ENCODE measurements around the gene COX7A2. TPM values are rescaled to one million over a fixed set of nuclear protein-coding genes. Genes with fewer than 3 reads are reported as not detected.

The COX7A2 gene
- total and polyA plus RNA-seq, 2 of the 13 experiments (the other 11 are each of a cell fraction or from before 2014, with no cell fraction given), result 407 to 556 TPM

DNA sequence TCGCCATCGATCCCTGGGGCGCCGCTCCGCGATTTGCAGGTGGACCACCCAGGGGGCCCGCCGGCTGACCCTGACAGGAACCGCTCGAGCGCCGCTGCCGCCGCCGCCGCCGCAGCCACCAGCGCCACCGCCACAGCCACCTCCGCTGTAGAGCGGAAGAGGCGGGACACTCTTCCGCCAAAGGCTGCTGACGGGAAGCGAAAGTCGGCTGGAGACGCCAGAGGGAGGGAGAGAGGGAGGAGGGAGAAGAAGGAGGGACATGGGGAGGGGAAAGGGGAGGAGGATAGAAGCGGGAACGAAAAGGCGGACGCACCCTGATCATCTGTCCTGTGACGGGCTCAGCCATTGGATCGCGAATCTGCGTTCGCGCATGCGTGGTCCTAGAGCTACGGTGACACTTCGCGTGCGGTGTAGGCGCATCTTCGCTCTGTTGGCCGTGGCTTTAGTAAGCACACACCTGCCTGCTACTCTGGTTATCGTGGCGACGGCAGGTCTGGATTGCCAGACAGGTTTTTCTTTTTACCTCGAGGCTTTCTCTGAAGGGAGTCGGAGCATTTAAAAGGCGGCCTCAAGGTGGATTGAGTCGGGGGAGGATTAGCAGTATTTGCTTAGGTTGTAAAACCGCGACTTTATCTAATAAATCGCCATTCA, 41.2 kb upstream of the COX7A2 start, which contains the start of gene TMEM30A (continued):
- TF ChIP-seq, protein P1, sequence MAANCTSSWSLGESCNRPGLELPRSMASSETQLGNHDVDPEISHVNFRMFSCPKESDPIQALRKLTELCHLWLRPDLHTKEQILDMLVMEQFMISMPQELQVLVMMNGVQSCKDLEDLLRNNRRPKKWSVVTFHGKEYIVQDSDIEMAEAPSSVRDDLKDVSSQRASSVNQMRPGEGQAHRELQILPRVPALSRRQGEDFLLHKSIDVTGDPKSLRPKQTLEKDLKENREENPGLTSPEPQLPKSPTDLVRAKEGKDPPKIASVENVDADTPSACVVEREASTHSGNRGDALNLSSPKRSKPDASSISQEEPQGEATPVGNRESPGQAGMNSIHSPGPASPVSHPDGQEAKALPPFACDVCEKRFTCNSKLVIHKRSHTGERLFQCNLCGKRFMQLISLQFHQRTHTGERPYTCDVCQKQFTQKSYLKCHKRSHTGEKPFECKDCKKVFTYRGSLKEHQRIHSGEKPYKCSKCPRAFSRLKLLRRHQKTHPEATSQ (CRISPR knock-in tag; IDR thresholded peaks at IDR 0.05; ENCODE audit: borderline replicate concordance), result no peak
- TF ChIP-seq ZNF296 (CRISPR knock-in tag; conservative IDR thresholded peaks at IDR 0.05) (no peak), NR2F1 (CRISPR knock-in tag; IDR thresholded peaks at IDR 0.05) (no peak), ZNF556 (CRISPR knock-in tag; IDR thresholded peaks at IDR 0.05; ENCODE audit: borderline replicate concordance) (peak; percentile 63; the same call in 1 of the 2 replicates), NFE2 (CRISPR knock-in tag; IDR thresholded peaks at IDR 0.05) (no peak), ZFP82 (CRISPR knock-in tag; IDR thresholded peaks at IDR 0.05; ENCODE audit: borderline replicate concordance) (0 out of 2 replicates have a peak, but pooled peaks have one; percentile 46), THAP11 (CRISPR knock-in tag; IDR thresholded peaks at IDR 0.05) (peak; percentile 90), NAIF1 (CRISPR knock-in tag; IDR thresholded peaks at IDR 0.05; ENCODE audit: borderline replicate concordance) (peak; percentile 93; the same call in 1 of the 2 replicates), ZNF615 (CRISPR knock-in tag; IDR thresholded peaks at IDR 0.05; ENCODE audit: borderline replicate concordance) (no peak; the same call in 1 of the 2 replicates), ZMYM3 (CRISPR knock-in tag; IDR thresholded peaks at IDR 0.05) (peak; percentile 23; the same call in 1 of the 2 replicates), SALL2 (CRISPR knock-in tag; IDR thresholded peaks at IDR 0.05) (no peak), ZNF468 (CRISPR knock-in tag; IDR thresholded peaks at IDR 0.05) (no peak), TOE1 (CRISPR knock-in tag; IDR thresholded peaks at IDR 0.05) (no peak), CREM (IDR thresholded peaks at IDR 0.05) (no peak), CREM (CRISPR knock-in tag; IDR thresholded peaks at IDR 0.05) (no peak), ZNF180 (CRISPR knock-in tag; IDR thresholded peaks at IDR 0.05; ENCODE audit: borderline replicate concordance, low read depth) (no peak), IRF2 (CRISPR knock-in tag; IDR thresholded peaks at IDR 0.05) (peak; percentile 90)
- TF ChIP-seq, protein P2, sequence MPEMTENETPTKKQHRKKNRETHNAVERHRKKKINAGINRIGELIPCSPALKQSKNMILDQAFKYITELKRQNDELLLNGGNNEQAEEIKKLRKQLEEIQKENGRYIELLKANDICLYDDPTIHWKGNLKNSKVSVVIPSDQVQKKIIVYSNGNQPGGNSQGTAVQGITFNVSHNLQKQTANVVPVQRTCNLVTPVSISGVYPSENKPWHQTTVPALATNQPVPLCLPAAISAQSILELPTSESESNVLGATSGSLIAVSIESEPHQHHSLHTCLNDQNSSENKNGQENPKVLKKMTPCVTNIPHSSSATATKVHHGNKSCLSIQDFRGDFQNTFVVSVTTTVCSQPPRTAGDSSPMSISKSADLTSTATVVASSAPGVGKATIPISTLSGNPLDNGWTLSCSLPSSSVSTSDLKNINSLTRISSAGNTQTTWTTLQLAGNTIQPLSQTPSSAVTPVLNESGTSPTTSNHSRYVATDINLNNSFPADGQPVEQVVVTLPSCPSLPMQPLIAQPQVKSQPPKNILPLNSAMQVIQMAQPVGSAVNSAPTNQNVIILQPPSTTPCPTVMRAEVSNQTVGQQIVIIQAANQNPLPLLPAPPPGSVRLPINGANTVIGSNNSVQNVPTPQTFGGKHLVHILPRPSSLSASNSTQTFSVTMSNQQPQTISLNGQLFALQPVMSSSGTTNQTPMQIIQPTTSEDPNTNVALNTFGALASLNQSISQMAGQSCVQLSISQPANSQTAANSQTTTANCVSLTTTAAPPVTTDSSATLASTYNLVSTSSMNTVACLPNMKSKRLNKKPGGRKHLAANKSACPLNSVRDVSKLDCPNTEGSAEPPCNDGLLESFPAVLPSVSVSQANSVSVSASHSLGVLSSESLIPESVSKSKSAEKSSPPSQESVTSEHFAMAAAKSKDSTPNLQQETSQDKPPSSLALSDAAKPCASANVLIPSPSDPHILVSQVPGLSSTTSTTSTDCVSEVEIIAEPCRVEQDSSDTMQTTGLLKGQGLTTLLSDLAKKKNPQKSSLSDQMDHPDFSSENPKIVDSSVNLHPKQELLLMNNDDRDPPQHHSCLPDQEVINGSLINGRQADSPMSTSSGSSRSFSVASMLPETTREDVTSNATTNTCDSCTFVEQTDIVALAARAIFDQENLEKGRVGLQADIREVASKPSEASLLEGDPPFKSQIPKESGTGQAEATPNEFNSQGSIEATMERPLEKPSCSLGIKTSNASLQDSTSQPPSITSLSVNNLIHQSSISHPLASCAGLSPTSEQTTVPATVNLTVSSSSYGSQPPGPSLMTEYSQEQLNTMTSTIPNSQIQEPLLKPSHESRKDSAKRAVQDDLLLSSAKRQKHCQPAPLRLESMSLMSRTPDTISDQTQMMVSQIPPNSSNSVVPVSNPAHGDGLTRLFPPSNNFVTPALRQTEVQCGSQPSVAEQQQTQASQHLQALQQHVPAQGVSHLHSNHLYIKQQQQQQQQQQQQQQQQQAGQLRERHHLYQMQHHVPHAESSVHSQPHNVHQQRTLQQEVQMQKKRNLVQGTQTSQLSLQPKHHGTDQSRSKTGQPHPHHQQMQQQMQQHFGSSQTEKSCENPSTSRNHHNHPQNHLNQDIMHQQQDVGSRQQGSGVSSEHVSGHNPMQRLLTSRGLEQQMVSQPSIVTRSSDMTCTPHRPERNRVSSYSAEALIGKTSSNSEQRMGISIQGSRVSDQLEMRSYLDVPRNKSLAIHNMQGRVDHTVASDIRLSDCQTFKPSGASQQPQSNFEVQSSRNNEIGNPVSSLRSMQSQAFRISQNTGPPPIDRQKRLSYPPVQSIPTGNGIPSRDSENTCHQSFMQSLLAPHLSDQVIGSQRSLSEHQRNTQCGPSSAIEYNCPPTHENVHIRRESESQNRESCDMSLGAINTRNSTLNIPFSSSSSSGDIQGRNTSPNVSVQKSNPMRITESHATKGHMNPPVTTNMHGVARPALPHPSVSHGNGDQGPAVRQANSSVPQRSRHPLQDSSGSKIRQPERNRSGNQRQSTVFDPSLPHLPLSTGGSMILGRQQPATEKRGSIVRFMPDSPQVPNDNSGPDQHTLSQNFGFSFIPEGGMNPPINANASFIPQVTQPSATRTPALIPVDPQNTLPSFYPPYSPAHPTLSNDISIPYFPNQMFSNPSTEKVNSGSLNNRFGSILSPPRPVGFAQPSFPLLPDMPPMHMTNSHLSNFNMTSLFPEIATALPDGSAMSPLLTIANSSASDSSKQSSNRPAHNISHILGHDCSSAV (CRISPR knock-in tag; IDR thresholded peaks at IDR 0.05; ENCODE audit: borderline replicate concordance), result no peak

Data from HepG2 (cell line).